Measurements from ENCODE around the gene ERC2. TPM values are rescaled to one million over a fixed set of nuclear protein-coding genes. Genes with fewer than 3 reads are reported as not detected.

Gene ERC2
- total RNA-seq, 2 experiments from 2014 or later = not detected

GRCh38 chr3:55611121-55611520 lies 857.1 kb downstream of the ERC2 start:
- ChIA-PET POLR2A (no interaction called here), CTCF (no interaction called here)
- no peak overlapping the region for H3K27ac Mint-ChIP-seq
- H3K36me3 Mint-ChIP-seq = no peaks in the 10 kb centered on the region
- H3K4me1 Mint-ChIP-seq (ENCODE audit: low read depth) = no peaks in the 10 kb centered on the region
- H3K4me3 Mint-ChIP-seq = no peak overlapping the region
- intact Hi-C loops (cut with micrococcal nuclease) = no loop called here
- peaks cover 2% of the 10 kb centered on the region for H3K9me3 Mint-ChIP-seq
- DNase-seq = no peak
- no peaks in the 10 kb centered on the region for H3K27me3 Mint-ChIP-seq

- POLR2A ChIA-PET = no interaction called here
- H3K9me3 Mint-ChIP-seq = peaks cover 2% of the 10 kb centered on the region
These were observed 858.9 kb downstream of the ERC2 start for GRCh38 chr3:55609230-55609827.

GRCh38 chr3:55608301-55608937 lies 859.8 kb downstream of the ERC2 start:
- no peaks in the 10 kb centered on the region for H3K27me3 Mint-ChIP-seq
- H3K4me1 Mint-ChIP-seq (ENCODE audit: low read depth) = no peaks in the 10 kb centered on the region
- H3K9me3 Mint-ChIP-seq = peaks cover 2% of the 10 kb centered on the region
- H3K27ac Mint-ChIP-seq = no peak overlapping the region
- ChIA-PET POLR2A (no interaction called here), CTCF (no interaction called here)
- DNase-seq = no peak
- intact Hi-C loops (cut with micrococcal nuclease) = no loop called here
- no peaks in the 10 kb centered on the region for H3K36me3 Mint-ChIP-seq
- H3K4me3 Mint-ChIP-seq = no peak overlapping the region

More at GRCh38 chr3:55609230-55609827, 858.9 kb downstream of the ERC2 start:
- Mint-ChIP-seq H3K4me1 (ENCODE audit: low read depth) (no peaks in the 10 kb centered on the region), H3K27me3 (no peaks in the 10 kb centered on the region), H3K27ac (no peak overlapping the region), H3K36me3 (no peaks in the 10 kb centered on the region), H3K4me3 (no peak overlapping the region)
- intact Hi-C loops (cut with micrococcal nuclease) = no loop called here
- no peak for DNase-seq
- CTCF ChIA-PET = no interaction called here

GRCh38 chr3:55607844-55608243 lies 860.4 kb downstream of the ERC2 start:
- no peaks in the 10 kb centered on the region for H3K27me3 Mint-ChIP-seq
- intact Hi-C loops (cut with micrococcal nuclease) = no loop called here
- POLR2A ChIA-PET = no interaction called here

GRCh38 chr3:55607175-55607574 lies 861.1 kb downstream of the ERC2 start:
- Mint-ChIP-seq H3K27me3 (no peaks in the 10 kb centered on the region), H3K36me3 (no peaks in the 10 kb centered on the region), H3K4me1 (ENCODE audit: low read depth) (no peaks in the 10 kb centered on the region), H3K27ac (no peak overlapping the region), H3K9me3 (peaks cover 2% of the 10 kb centered on the region), H3K4me3 (no peak overlapping the region)
- no peak for DNase-seq
- intact Hi-C loops (cut with micrococcal nuclease) = no loop called here
- ChIA-PET CTCF (no interaction called here), POLR2A (no interaction called here)

More at GRCh38 chr3:55607844-55608243, 860.4 kb downstream of the ERC2 start:
- no peak for DNase-seq
- CTCF ChIA-PET = no interaction called here
- no peak overlapping the region for H3K4me3 Mint-ChIP-seq
- H3K36me3 Mint-ChIP-seq = no peaks in the 10 kb centered on the region
- H3K4me1 Mint-ChIP-seq (ENCODE audit: low read depth) = no peaks in the 10 kb centered on the region
- no peak overlapping the region for H3K27ac Mint-ChIP-seq
- H3K9me3 Mint-ChIP-seq = peaks cover 2% of the 10 kb centered on the region

GRCh38 chr3:55605443-55606236 lies 862.6 kb downstream of the ERC2 start:
- H3K36me3 Mint-ChIP-seq = no peaks in the 10 kb centered on the region
- H3K27me3 Mint-ChIP-seq = no peaks in the 10 kb centered on the region
- H3K4me1 Mint-ChIP-seq (ENCODE audit: low read depth) = no peaks in the 10 kb centered on the region
- no peak overlapping the region for H3K4me3 Mint-ChIP-seq
- DNase-seq = no peak
- no peak overlapping the region for H3K27ac Mint-ChIP-seq
- intact Hi-C loops (cut with micrococcal nuclease) = no loop called here
- peaks cover 2% of the 10 kb centered on the region for H3K9me3 Mint-ChIP-seq
- POLR2A ChIA-PET = no interaction called here
- CTCF ChIA-PET = no interaction called here

- Mint-ChIP-seq H3K4me3 (no peak overlapping the region), H3K27me3 (no peaks in the 10 kb centered on the region), H3K4me1 (ENCODE audit: low read depth) (no peaks in the 10 kb centered on the region), H3K36me3 (no peaks in the 10 kb centered on the region), H3K27ac (no peak overlapping the region), H3K9me3 (peaks cover 2% of the 10 kb centered on the region)
- intact Hi-C loops (cut with micrococcal nuclease) = no loop called here
- POLR2A ChIA-PET = no interaction called here
- no peak for DNase-seq
- CTCF ChIA-PET = no interaction called here
These were observed 863.4 kb downstream of the ERC2 start for GRCh38 chr3:55604846-55605245.

- DNase-seq = no peak
- peaks cover 2% of the 10 kb centered on the region for H3K9me3 Mint-ChIP-seq
- no peaks in the 10 kb centered on the region for H3K36me3 Mint-ChIP-seq
- no peak overlapping the region for H3K4me3 Mint-ChIP-seq
- CTCF ChIA-PET = no interaction called here
- intact Hi-C loops (cut with micrococcal nuclease) = no loop called here
- H3K27me3 Mint-ChIP-seq = no peaks in the 10 kb centered on the region
- H3K4me1 Mint-ChIP-seq (ENCODE audit: low read depth) = no peaks in the 10 kb centered on the region
- POLR2A ChIA-PET = no interaction called here
- no peak overlapping the region for H3K27ac Mint-ChIP-seq
These were observed 863.9 kb downstream of the ERC2 start for GRCh38 chr3:55604402-55604801.

- intact Hi-C loops (cut with micrococcal nuclease) = no loop called here
- POLR2A ChIA-PET = no interaction called here
These were observed 866.7 kb downstream of the ERC2 start for GRCh38 chr3:55601366-55602080.

GRCh38 chr3:55598224-55598623 lies 870.0 kb downstream of the ERC2 start:
- Mint-ChIP-seq H3K9me3 (no peaks in the 10 kb centered on the region), H3K27ac (no peak overlapping the region), H3K4me1 (ENCODE audit: low read depth) (no peaks in the 10 kb centered on the region), H3K27me3 (no peaks in the 10 kb centered on the region), H3K4me3 (no peak overlapping the region), H3K36me3 (no peaks in the 10 kb centered on the region)
- no peak for DNase-seq
- CTCF ChIA-PET = no interaction called here
- POLR2A ChIA-PET = no interaction called here
- intact Hi-C loops (cut with micrococcal nuclease) = no loop called here

More at GRCh38 chr3:55601366-55602080, 866.7 kb downstream of the ERC2 start:
- Mint-ChIP-seq H3K27ac (no peak overlapping the region), H3K27me3 (no peaks in the 10 kb centered on the region), H3K9me3 (no peaks in the 10 kb centered on the region), H3K4me1 (ENCODE audit: low read depth) (no peaks in the 10 kb centered on the region), H3K36me3 (no peaks in the 10 kb centered on the region), H3K4me3 (no peak overlapping the region)
- CTCF ChIA-PET = no interaction called here
- DNase-seq = no peak

GRCh38 chr3:55597641-55598040 lies 870.6 kb downstream of the ERC2 start:
- no peak for DNase-seq
- no peak overlapping the region for H3K4me3 Mint-ChIP-seq
- no peaks in the 10 kb centered on the region for H3K27me3 Mint-ChIP-seq
- H3K27ac Mint-ChIP-seq = no peak overlapping the region
- CTCF ChIA-PET = no interaction called here
- no peaks in the 10 kb centered on the region for H3K4me1 Mint-ChIP-seq (ENCODE audit: low read depth)
- intact Hi-C loops (cut with micrococcal nuclease) = no loop called here
- POLR2A ChIA-PET = no interaction called here
- H3K36me3 Mint-ChIP-seq = no peaks in the 10 kb centered on the region
- no peaks in the 10 kb centered on the region for H3K9me3 Mint-ChIP-seq

- CTCF ChIA-PET = no interaction called here
- POLR2A ChIA-PET = no interaction called here
- H3K4me3 Mint-ChIP-seq = no peak overlapping the region
These were observed 872.1 kb downstream of the ERC2 start for GRCh38 chr3:55596212-55596611.

More at GRCh38 chr3:55596212-55596611, 872.1 kb downstream of the ERC2 start:
- intact Hi-C loops (cut with micrococcal nuclease) = no loop called here
- H3K4me1 Mint-ChIP-seq (ENCODE audit: low read depth) = no peaks in the 10 kb centered on the region
- no peak overlapping the region for H3K27ac Mint-ChIP-seq
- H3K27me3 Mint-ChIP-seq = no peaks in the 10 kb centered on the region
- H3K9me3 Mint-ChIP-seq = no peaks in the 10 kb centered on the region
- no peak for DNase-seq
- H3K36me3 Mint-ChIP-seq = no peaks in the 10 kb centered on the region
